Suprapubic skin (tissue), 3 donors: Measurements from ENCODE around the gene NBAS.

Source experiments
- CTCF ChIP-seq, 2 donors: fragments of 200-600 bp in 1 of 2; fragments of 450-650 bp in 1 of 2; sonication (generic) in 1 of 2; IDR thresholded peaks; one replicate each; pipeline ENCODE4 v1.5.1; 2016 to 2019; ENCODE audit warnings: antibody characterized with exemption in 2 of 2, mild to moderate bottlenecking in 1 of 2, moderate library complexity in 1 of 2
- POLR2A ChIP-seq, 2 donors: fragments of 450-650 bp; IDR thresholded peaks; one replicate each; pipeline ENCODE4 v1.6.1; 2017; ENCODE audit warnings: antibody characterized with exemption in 2 of 2, mild to moderate bottlenecking in 2 of 2, moderate library complexity in 2 of 2

GRCh38 chr2:15195813-15196212, 365.3 kb downstream of the NBAS start:
- TF ChIP-seq CTCF (IDR thresholded peaks at IDR 0.05) = no peak
- TF ChIP-seq POLR2A (IDR thresholded peaks at IDR 0.05) = no peak
